ENCODE data around the gene KLHL5. TPM values are rescaled to one million over a fixed set of nuclear protein-coding genes. Genes with fewer than 3 reads are reported as not detected.

Gene KLHL5
- polyA plus RNA-seq, 1 experiment = 184 TPM

GRCh38 chr4:39047681-39048080, 14.4 kb upstream of the KLHL5 start:
- Histone ChIP-seq H3K4me3 (ENCODE audit: low read depth, low read length) (peak overlapping the region; percentile 23; the same call in 1 of the 2 replicates), H3K9me3 (ENCODE audit: control insufficient read depth, insufficient read depth, low read length) (0 out of 2 replicates have a peak, but pooled peaks cover 3% of the 10 kb centered on the region), H3K27ac (ENCODE audit: low read depth, low read length) (no peak overlapping the region), H3K27me3 (ENCODE audit: control insufficient read depth, insufficient read depth, low read length) (no peaks in the 10 kb centered on the region)
- TF ChIP-seq CTCF (IDR thresholded peaks at IDR 0.05; ENCODE audit: low read depth, low read length) = no peak
- ChIA-PET POLR2A (interaction anchor here (0.5 kb wide), 1 partner anchor 34 kb away, joined by 5 read pairs; no protein-coding TSS in a partner anchor), CTCF (interaction anchor here (0.9 to 1.9 kb wide), 2 partner anchors 13 to 288 kb away, joined by 3 to 5 read pairs; no protein-coding TSS in a partner anchor)
- DNase-seq (ENCODE audit: low read depth, low spot score) = no peak

GRCh38 chr4:39048311-39048710, 13.7 kb upstream of the KLHL5 start:
- ChIA-PET POLR2A (no interaction called here), CTCF (interaction anchor here (1.9 kb wide), 1 partner anchor 289 kb away, joined by 5 read pairs; no protein-coding TSS in a partner anchor)
- no peak overlapping the region for H3K27ac ChIP-seq (ENCODE audit: low read depth, low read length)
- no peaks in the 10 kb centered on the region for H3K27me3 ChIP-seq (ENCODE audit: control insufficient read depth, insufficient read depth, low read length)
- TF ChIP-seq CTCF (IDR thresholded peaks at IDR 0.05; ENCODE audit: low read depth, low read length) = no peak
- H3K4me3 ChIP-seq (ENCODE audit: low read depth, low read length) = no peak overlapping the region
- H3K9me3 ChIP-seq (ENCODE audit: control insufficient read depth, insufficient read depth, low read length) = 0 out of 2 replicates have a peak, but pooled peaks cover 3% of the 10 kb centered on the region
- DNase-seq (ENCODE audit: low read depth, low spot score) = no peak

GRCh38 chr4:39050590-39050989, 11.4 kb upstream of the KLHL5 start:
- no peak for TF ChIP-seq CTCF (IDR thresholded peaks at IDR 0.05; ENCODE audit: low read depth, low read length)
- CTCF ChIA-PET = no interaction called here
- Histone ChIP-seq H3K4me3 (ENCODE audit: low read depth, low read length) (no peak overlapping the region), H3K27me3 (ENCODE audit: control insufficient read depth, insufficient read depth, low read length) (no peaks in the 10 kb centered on the region), H3K9me3 (ENCODE audit: control insufficient read depth, insufficient read depth, low read length) (0 out of 2 replicates have a peak, but pooled peaks cover 3% of the 10 kb centered on the region), H3K27ac (ENCODE audit: low read depth, low read length) (no peak overlapping the region)
- POLR2A ChIA-PET = no interaction called here
- no peak for DNase-seq (ENCODE audit: low read depth, low spot score)

- POLR2A ChIA-PET = interaction anchor here (1.0 kb wide), 1 partner anchor 103 kb away, joined by 4 read pairs; no protein-coding TSS in a partner anchor
These were observed 10.5 kb upstream of the KLHL5 start for GRCh38 chr4:39051492-39051891.

More at GRCh38 chr4:39051492-39051891, 10.5 kb upstream of the KLHL5 start:
- H3K9me3 ChIP-seq (ENCODE audit: control insufficient read depth, insufficient read depth, low read length) = no peaks in the 10 kb centered on the region
- H3K4me3 ChIP-seq (ENCODE audit: low read depth, low read length) = no peak overlapping the region
- DNase-seq (ENCODE audit: low read depth, low spot score) = no peak
- CTCF ChIA-PET = no interaction called here
- no peak for TF ChIP-seq CTCF (IDR thresholded peaks at IDR 0.05; ENCODE audit: low read depth, low read length)
- H3K27ac ChIP-seq (ENCODE audit: low read depth, low read length) = no peak overlapping the region
- no peaks in the 10 kb centered on the region for H3K27me3 ChIP-seq (ENCODE audit: control insufficient read depth, insufficient read depth, low read length)
